HCT116 (cell line): Measurements from ENCODE around the gene GPR176. TPM values are rescaled to one million over a fixed set of nuclear protein-coding genes. Genes with fewer than 3 reads are reported as not detected.

ENCODE experiments used
- ATAC-seq: fragments of 200-7000 bp; cut with Tn5 transposase; 2 replicates; pipeline ENCODE4 v1.9.1; 2020; ENCODE audit warnings: mild to moderate bottlenecking, moderate library complexity
- BruUV-seq: library from RNA; stranded (reverse); fragments of 400-500 nt; replicated peaks from 2 replicates; lab custom pipeline; 2021; lab: Mats Ljungman, UMichigan
- CTCF ChIA-PET: fragments of 300-600 bp; sonication (Branson Sonifier 250); formaldehyde crosslinking; loops from one replicate; lab custom pipeline; 2021; ENCODE audit warnings: antibody characterized with exemption; lab: Charles Lee
- POLR2A ChIA-PET: fragments of 300-600, 350-600 bp; sonication (Branson Sonifier 250); formaldehyde crosslinking; loops from one replicate; lab custom pipeline; 2021; ENCODE audit warnings: antibody characterized with exemption; lab: Charles Lee
- RAD21 ChIA-PET, 2 experiments: fragments of 300-600 bp; sonication (Branson Sonifier 250); formaldehyde crosslinking; loops; one replicate each; lab custom pipeline; 2023; ENCODE audit warnings: low total read pairs in 2 of 2; ENCODE audit not compliant: uncharacterized antibody in 2 of 2, unreplicated experiment in 2 of 2, low non-redundant PET in 1 of 2; lab: Charles Lee
- DNase-seq: peaks from one replicate; pipeline ENCODE4 v3.0.0-alpha.2; 2010; ENCODE audit warnings: low read depth, low spot score
- H2AFZ ChIP-seq: fragments of 200-600 bp; shearing (Covaris generic), sonication (generic); 2 replicates; pipeline ENCODE4 v1.6.1; 2017; ENCODE audit warnings: low read depth, mixed run types, mixed read lengths, antibody characterized with exemption, low read length; ENCODE audit not compliant: poor library complexity, severe bottlenecking
- H3K27ac ChIP-seq: 2 replicates; pipeline ENCODE4 v1.5.1; 2012; ENCODE audit warnings: low read depth, low read length
- H3K27me3 ChIP-seq: fragments of 200-600 bp; sonication (generic); 2 replicates; pipeline ENCODE4 v1.6.1; 2016; ENCODE audit warnings: mixed run types, low read length, mixed read lengths; ENCODE audit not compliant: insufficient read depth
- H3K36me3 ChIP-seq, 2 experiments: fragments of 200-500 bp in 1 of 2; fragments of 200-600 bp in 1 of 2; sonication (Bioruptor generic) in 1 of 2; sonication (generic) in 1 of 2; 2 replicates each; pipeline versions ENCODE4 v1.5.1 to v1.6.1; 2014 to 2016; ENCODE audit warnings: low read length in 2 of 2, inconsistent platforms in 1 of 2, mixed read lengths in 1 of 2, mixed run types in 1 of 2; ENCODE audit not compliant: insufficient read depth in 2 of 2, control insufficient read depth in 1 of 2
- H3K4me1 ChIP-seq, 2 experiments: fragments of 200-600 bp in 1 of 2; sonication (generic) in 1 of 2; 2 replicates each; pipeline versions ENCODE4 v1.5.1 to v1.6.1; 2012 to 2017; ENCODE audit warnings: low read length in 2 of 2, inconsistent platforms in 1 of 2, mild to moderate bottlenecking in 1 of 2, mixed read lengths in 1 of 2, mixed run types in 1 of 2, moderate library complexity in 1 of 2; ENCODE audit not compliant: insufficient read depth in 2 of 2, control insufficient read depth in 1 of 2
- H3K4me2 ChIP-seq: fragments of 200-600 bp; sonication (generic); 2 replicates; pipeline ENCODE4 v1.6.1; 2017; ENCODE audit warnings: mixed run types, low read length, mixed read lengths
- H3K4me3 ChIP-seq, 2 experiments: fragments of 200-600 bp in 1 of 2; sonication (generic) in 1 of 2; replicated peaks in 1 of 2; 2 replicates each; pipeline ENCODE4 v1.5.1; 2011 to 2016; ENCODE audit warnings: low read length in 2 of 2, control low read depth in 1 of 2, low read depth in 1 of 2, mild to moderate bottlenecking in 1 of 2, mixed read lengths in 1 of 2, mixed run types in 1 of 2
- H3K79me2 ChIP-seq: fragments of 200-600 bp; sonication (generic); 2 replicates; pipeline ENCODE4 v1.6.1; 2017; ENCODE audit warnings: mild to moderate bottlenecking, mixed run types, low read length, moderate library complexity, mixed read lengths; ENCODE audit not compliant: insufficient read depth
- H3K9ac ChIP-seq: fragments of 200-600 bp; sonication (generic); 2 replicates; pipeline ENCODE4 v1.6.1; 2016; ENCODE audit warnings: low read length, mixed read lengths
- H3K9me2 ChIP-seq: fragments of 200-600 bp; sonication (generic), shearing (Covaris generic); 2 replicates; pipeline ENCODE4 v1.6.1; 2017; ENCODE audit warnings: mixed run types, mild to moderate bottlenecking, moderate library complexity; ENCODE audit not compliant: insufficient read depth
- H3K9me3 ChIP-seq, 2 experiments: fragments of 200-500 bp in 1 of 2; fragments of 200-600 bp in 1 of 2; sonication (Bioruptor generic) in 1 of 2; sonication (generic) in 1 of 2; 2 replicates each; pipeline ENCODE4 v1.6.1; 2014 to 2017; ENCODE audit warnings: low read length in 2 of 2, mixed read lengths in 2 of 2, inconsistent platforms in 1 of 2, low read depth in 1 of 2, mild to moderate bottlenecking in 1 of 2, mixed run types in 1 of 2, moderate library complexity in 1 of 2; ENCODE audit not compliant: control insufficient read depth in 1 of 2, insufficient read depth in 1 of 2
- H4K20me1 ChIP-seq: fragments of 200-600 bp; sonication (generic), shearing (Covaris generic); 2 replicates; pipeline ENCODE4 v1.6.1; 2017; ENCODE audit warnings: mixed run types, mild to moderate bottlenecking, moderate library complexity; ENCODE audit not compliant: insufficient read depth
- ATF3 ChIP-seq: IDR thresholded peaks from 2 replicates; pipeline ENCODE4 v1.6.1; 2012
- CBX3 ChIP-seq: IDR thresholded peaks from 2 replicates; pipeline ENCODE4 v1.6.1; 2012; ENCODE audit warnings: low read depth
- CTCF ChIP-seq, 3 experiments: fragments of 200-600 bp in 1 of 3; sonication (generic) in 1 of 3; IDR thresholded peaks in 2 of 3; conservative IDR thresholded peaks in 1 of 3; 2 replicates each; pipeline ENCODE4 v1.5.1; 2012 to 2017; ENCODE audit warnings: low read depth in 2 of 3, low read length in 2 of 3, antibody characterized with exemption in 1 of 3, borderline replicate concordance in 1 of 3, control low read depth in 1 of 3, mild to moderate bottlenecking in 1 of 3, mixed read lengths in 1 of 3, mixed run types in 1 of 3, moderate library complexity in 1 of 3; ENCODE audit not compliant: insufficient read depth in 1 of 3
- ELF1 ChIP-seq: IDR thresholded peaks from 2 replicates; pipeline ENCODE4 v1.6.1; 2012; ENCODE audit warnings: low read depth, borderline replicate concordance
- EZH2 ChIP-seq: fragments of 200-600 bp; sonication (generic); IDR thresholded peaks from 2 replicates; pipeline ENCODE4 v1.6.1; 2017; ENCODE audit warnings: antibody characterized with exemption, mixed run types
- FOSL1 ChIP-seq: IDR thresholded peaks from 2 replicates; pipeline ENCODE4 v1.6.1; 2012; ENCODE audit warnings: low read depth
- JUND ChIP-seq: IDR thresholded peaks from 2 replicates; pipeline ENCODE4 v1.6.1; 2012
- MAX ChIP-seq: IDR thresholded peaks from 2 replicates; pipeline ENCODE4 v1.6.1; 2012
- POLR2A ChIP-seq: IDR thresholded peaks from 2 replicates; pipeline ENCODE4 v1.7.0; 2011; ENCODE audit warnings: borderline replicate concordance; ENCODE audit not compliant: insufficient read depth, insufficient read length; ENCODE audit errors: extremely low read depth
- POLR2AphosphoS5 ChIP-seq: IDR thresholded peaks from 2 replicates; pipeline ENCODE4 v1.6.1; 2011; ENCODE audit warnings: mild to moderate bottlenecking, low read depth, low read length, moderate library complexity
- RAD21 ChIP-seq: IDR thresholded peaks from 2 replicates; pipeline ENCODE4 v1.6.1; 2012; ENCODE audit warnings: low read depth, mild to moderate bottlenecking
- REST ChIP-seq: IDR thresholded peaks from 2 replicates; pipeline ENCODE4 v1.6.1; 2012; ENCODE audit warnings: low read depth
- SIN3A ChIP-seq: IDR thresholded peaks from 2 replicates; pipeline ENCODE4 v1.6.1; 2012; ENCODE audit warnings: low read depth
- SP1 ChIP-seq: IDR thresholded peaks from 2 replicates; pipeline ENCODE4 v1.6.1; 2012; ENCODE audit warnings: low read depth
- SRF ChIP-seq: IDR thresholded peaks from 2 replicates; pipeline ENCODE4 v1.6.1; 2012; ENCODE audit warnings: low read depth
- TCF7L2 ChIP-seq: IDR thresholded peaks from 2 replicates; pipeline ENCODE4 v1.7.0; 2011; ENCODE audit warnings: borderline replicate concordance, inconsistent platforms; ENCODE audit not compliant: insufficient read depth, insufficient read length; ENCODE audit errors: extremely low read depth
- YY1 ChIP-seq: IDR thresholded peaks from 2 replicates; pipeline ENCODE4 v1.6.1; 2011; ENCODE audit warnings: low read length, low read depth, moderate library complexity, mild to moderate bottlenecking; ENCODE audit not compliant: insufficient replicate concordance; ENCODE audit errors: extremely low read depth
- ZBTB33 ChIP-seq: IDR thresholded peaks from 2 replicates; pipeline ENCODE4 v1.6.1; 2011; ENCODE audit warnings: mild to moderate bottlenecking, low read length, moderate library complexity; ENCODE audit not compliant: insufficient replicate concordance; ENCODE audit errors: extremely low read depth
- intact Hi-C: fragments of 100-400 bp; cut with micrococcal nuclease; formaldehyde crosslinking; loops from 2 replicates; pipeline ENCODE4 v1.10.0; 2022
- total RNA-seq: library from RNA; stranded (reverse); gene quantifications from one replicate; pipeline ENCODE4 v1.2.1, GENCODE V29; 2021; ENCODE audit not compliant: unreplicated experiment

The GPR176 gene
- total RNA-seq, 1 experiment from 2014 or later, result 1.7 TPM

GRCh38 chr15:39798382-39798781 is 121.7 kb downstream of the GPR176 start (continued):
- no peak for TF ChIP-seq POLR2AphosphoS5
- TF ChIP-seq ELF1, result no peak
- no peak for TF ChIP-seq JUND
- TF ChIP-seq CBX3, result no peak
- TF ChIP-seq SRF, result no peak
- TF ChIP-seq MAX, result no peak

GRCh38 chr15:39797407-39797806 is 122.7 kb downstream of the GPR176 start:
- Histone ChIP-seq H3K4me2 (no peak overlapping the region), H3K27me3 (no peaks in the 10 kb centered on the region), H2AFZ (no peak overlapping the region), H3K9ac (no peak overlapping the region), H3K79me2 (no peaks in the 10 kb centered on the region), H3K36me3 (no peaks in the 10 kb centered on the region), H3K9me2 (no peaks in the 10 kb centered on the region), H3K9me3 (no peaks in the 10 kb centered on the region), H3K4me1 (peaks cover 0 to 7% of the 10 kb centered on the region in 2 experiments; a peak in 1 of 4 replicates), H4K20me1 (no peaks in the 10 kb centered on the region), H3K4me3 (no peak overlapping the region), H3K27ac (no peak overlapping the region)
- intact Hi-C loops, result no loop called here
- RAD21 ChIA-PET, result no interaction called here
- CTCF ChIA-PET, result no interaction called here
- no TSS peak for BruUV-seq
- DNase-seq (no peak), ATAC-seq (no peak)
- POLR2A ChIA-PET, result no interaction called here
- TF ChIP-seq EZH2 (no peak), YY1 (no peak), RAD21 (no peak), ATF3 (no peak), POLR2A (no peak), SIN3A (no peak), ELF1 (no peak), POLR2AphosphoS5 (no peak), CBX3 (no peak), FOSL1 (no peak), REST (no peak), TCF7L2 (no peak), CTCF (IDR thresholded peaks at IDR 0.05 in 2 of 3, conservative IDR thresholded peaks at IDR 0.05 in 1 of 3; ENCODE audit: borderline replicate concordance in 1 of 3, insufficient read depth in 1 of 3, low read depth in 2 of 3, low read length in 2 of 3) (no peak), SP1 (no peak), ZBTB33 (no peak), JUND (no peak), SRF (no peak)
